ENCODE measurements around the gene MYBBP1A.

DNA sequence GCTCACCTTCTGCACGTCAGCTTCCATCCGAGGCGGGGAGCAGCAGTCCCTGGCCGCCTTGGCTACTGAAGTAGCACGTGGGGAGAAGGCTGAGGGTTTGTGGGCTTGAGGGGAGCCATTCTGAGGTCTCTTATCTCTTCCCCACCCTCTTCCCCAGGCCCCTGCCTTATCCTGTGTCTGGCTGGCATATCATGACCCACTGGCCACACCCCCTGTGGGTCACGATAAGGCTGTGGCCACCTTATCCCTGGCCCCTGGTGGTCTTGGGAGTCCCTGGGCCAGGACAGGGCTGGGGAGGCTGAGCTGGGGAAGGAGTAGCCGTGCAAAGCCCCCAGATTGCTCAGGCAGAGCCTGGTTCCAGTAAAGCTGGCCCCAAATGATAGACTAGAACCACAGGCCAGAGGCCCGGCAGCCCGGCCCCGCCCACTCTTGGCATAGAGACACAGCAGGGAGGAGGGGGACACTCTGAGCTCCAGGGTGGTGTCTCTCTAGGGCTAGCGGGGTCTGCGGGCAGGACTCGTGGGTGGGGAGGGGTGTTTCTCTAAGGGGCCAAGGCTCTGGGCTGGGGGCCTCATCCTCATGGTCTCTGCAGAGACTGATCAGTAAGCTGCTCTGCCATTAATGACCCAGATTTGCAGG lies 48.9 kb downstream of the MYBBP1A start:
- no peak for TF ChIP-seq POLR2AphosphoS5 (IDR thresholded peaks at IDR 0.05)
- TF ChIP-seq CTCF (IDR thresholded peaks at IDR 0.05) = no peak
- TF ChIP-seq POLR2A (IDR thresholded peaks at IDR 0.05) = no peak
